ENCODE measurements around the gene YIPF4.

The YIPF4 gene

DNA sequence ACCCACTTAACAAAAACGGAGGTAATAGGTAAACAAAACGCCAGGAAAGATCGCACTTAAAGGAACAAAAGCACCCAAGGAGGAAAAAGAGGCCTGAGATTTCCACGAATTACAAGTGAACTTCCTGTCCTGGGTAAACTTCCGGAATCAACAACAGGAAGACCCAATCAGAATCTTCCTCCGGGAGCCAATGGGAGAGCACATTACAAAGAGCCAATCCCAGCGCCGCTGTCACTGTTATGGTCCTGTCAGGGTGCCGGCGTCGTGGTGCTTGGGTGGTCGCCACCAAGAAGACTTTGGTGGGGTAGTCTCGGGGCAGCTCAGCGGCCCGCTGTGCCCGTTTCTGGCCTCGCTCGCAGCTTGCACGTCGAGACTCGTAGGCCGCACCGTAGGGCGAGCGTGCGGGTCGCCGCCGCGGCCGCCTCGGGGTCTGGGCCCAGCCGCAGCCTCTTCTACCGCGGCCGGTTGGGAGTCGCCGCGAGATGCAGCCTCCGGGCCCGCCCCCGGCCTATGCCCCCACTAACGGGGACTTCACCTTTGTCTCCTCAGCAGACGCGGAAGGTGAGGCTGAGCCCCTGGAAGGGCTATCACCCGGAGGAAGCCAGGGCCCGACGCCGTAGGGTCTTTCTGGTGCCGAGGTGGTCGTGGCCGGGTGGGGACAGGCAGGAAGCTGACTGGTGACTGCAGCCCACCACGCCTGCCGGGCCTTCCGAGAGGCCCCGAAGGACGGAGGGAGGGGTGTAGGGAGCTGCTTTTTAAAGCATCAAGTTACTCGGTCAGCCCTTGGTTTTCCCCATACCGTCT, at the start of gene YIPF4:
Gene YIPF4, plus strand, starts transcription at position 231 of the 804 bp plus-strand sequence. Its CDS starts 252 bp downstream, at position 483.
- TF ChIP-seq, protein P1, sequence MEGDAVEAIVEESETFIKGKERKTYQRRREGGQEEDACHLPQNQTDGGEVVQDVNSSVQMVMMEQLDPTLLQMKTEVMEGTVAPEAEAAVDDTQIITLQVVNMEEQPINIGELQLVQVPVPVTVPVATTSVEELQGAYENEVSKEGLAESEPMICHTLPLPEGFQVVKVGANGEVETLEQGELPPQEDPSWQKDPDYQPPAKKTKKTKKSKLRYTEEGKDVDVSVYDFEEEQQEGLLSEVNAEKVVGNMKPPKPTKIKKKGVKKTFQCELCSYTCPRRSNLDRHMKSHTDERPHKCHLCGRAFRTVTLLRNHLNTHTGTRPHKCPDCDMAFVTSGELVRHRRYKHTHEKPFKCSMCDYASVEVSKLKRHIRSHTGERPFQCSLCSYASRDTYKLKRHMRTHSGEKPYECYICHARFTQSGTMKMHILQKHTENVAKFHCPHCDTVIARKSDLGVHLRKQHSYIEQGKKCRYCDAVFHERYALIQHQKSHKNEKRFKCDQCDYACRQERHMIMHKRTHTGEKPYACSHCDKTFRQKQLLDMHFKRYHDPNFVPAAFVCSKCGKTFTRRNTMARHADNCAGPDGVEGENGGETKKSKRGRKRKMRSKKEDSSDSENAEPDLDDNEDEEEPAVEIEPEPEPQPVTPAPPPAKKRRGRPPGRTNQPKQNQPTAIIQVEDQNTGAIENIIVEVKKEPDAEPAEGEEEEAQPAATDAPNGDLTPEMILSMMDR (IDR thresholded peaks at IDR 0.05; ENCODE audit: extremely low read depth, missing control alignments): no peak
- DNase-seq (ENCODE audit: low spot score): peak; percentile 99

DNA sequence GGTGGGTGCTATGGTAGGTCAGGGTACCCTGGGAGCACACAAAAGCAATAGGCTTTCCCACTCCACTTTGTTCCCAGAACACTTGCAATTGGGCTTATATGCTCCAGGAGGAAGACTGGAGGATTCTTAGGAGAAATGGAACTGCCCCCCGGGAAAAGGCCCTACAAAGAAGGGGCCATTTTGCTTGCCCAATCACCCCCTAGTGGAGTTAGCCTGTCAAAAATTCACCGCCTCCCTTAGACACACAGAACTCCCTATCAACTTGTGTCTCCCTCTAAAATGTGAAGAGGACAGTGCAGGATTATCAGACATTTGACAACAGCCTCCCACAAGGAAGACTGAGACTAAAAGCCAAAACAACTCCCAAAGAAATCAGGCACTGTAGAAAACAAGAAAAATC, 49.5 kb upstream of the YIPF4 start:
- DNase-seq (ENCODE audit: low spot score): no peak
- TF ChIP-seq, protein P1 (IDR thresholded peaks at IDR 0.05; ENCODE audit: extremely low read depth, missing control alignments): no peak

DNA sequence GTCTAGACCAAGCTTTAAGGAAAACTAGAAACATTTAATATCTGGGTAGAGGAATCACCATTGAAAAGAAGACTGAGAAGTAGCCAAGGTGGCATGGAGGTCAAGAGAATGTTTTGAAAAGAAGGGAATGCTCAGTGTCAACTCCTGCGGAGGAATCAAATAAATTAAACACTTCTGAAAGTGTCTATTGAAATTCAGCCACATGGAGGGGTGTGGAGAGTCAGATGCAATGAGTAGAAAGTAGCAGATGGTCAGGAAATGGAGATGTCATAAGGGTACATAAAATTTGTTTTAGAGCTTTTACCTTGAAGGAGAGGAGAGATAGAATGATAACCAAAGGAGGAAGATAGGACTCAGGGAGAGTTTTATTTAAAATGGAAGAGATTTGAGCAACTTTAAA, 48.1 kb upstream of the YIPF4 start:
- DNase-seq (ENCODE audit: low spot score): no peak
- TF ChIP-seq, protein P1 (IDR thresholded peaks at IDR 0.05; ENCODE audit: extremely low read depth, missing control alignments): no peak

DNA sequence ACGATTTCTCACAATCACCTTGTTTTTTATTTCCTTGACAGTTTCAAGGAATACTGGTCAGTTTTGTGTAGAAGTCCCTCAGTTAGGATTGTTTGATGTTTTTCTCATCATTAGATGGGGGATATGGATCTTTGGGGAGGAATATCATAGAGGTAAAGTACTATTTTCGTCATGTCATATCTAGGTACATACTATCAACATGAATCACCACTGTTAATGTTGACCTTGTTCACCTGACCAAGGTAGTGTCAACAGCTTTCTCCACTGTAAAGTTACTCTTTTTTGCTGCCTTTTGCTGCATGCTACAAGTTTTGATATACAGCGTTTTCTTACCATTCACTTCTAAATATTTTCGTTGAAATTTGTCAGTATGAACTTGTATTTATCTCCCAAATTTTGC, 45.7 kb upstream of the YIPF4 start:
- no peak for DNase-seq (ENCODE audit: low spot score)
- TF ChIP-seq, protein P1 (IDR thresholded peaks at IDR 0.05; ENCODE audit: extremely low read depth, missing control alignments): no peak

DNA sequence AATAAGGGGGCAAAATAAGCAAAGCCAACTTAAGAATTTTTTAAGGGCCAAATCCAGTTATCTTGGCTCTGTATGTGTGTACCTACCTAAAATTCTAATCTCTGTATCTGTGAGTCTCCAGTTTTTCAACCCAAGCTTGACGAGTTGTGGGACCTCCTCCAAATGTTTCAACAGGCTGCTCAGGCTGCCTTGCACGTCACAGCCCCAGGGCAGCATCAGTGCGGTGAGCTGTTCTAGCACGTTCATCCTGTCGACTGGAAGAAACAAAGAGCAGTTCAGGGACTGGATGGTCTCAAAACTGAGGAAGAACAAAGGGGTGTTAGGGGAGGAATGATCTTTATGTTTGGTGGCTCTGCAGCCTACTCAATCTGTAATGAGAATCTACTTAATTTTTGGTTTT, 42.4 kb upstream of the YIPF4 start:
- TF ChIP-seq, protein P1 (IDR thresholded peaks at IDR 0.05; ENCODE audit: extremely low read depth, missing control alignments): no peak
- DNase-seq (ENCODE audit: low spot score): no peak

DNA sequence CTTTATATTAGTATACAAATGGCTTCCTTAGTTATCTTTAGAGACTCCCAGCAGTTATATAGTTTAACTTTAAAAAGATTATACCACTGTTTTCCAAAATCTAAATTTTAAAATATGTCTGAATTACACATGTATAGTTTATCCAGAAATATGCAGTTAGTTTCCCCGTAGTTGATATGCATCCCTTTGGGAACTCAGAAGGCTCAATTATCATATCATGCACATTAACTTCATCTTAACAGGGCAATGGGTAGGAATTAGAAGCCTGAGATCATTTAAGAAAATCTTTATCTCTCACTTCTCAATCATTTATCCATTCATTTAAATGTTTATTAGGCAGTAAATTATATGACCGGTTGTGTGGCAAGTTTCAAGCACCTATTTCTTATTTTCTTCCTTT, 40.2 kb upstream of the YIPF4 start:
- TF ChIP-seq, protein P1 (IDR thresholded peaks at IDR 0.05; ENCODE audit: extremely low read depth, missing control alignments): no peak
- no peak for DNase-seq (ENCODE audit: low spot score)

DNA sequence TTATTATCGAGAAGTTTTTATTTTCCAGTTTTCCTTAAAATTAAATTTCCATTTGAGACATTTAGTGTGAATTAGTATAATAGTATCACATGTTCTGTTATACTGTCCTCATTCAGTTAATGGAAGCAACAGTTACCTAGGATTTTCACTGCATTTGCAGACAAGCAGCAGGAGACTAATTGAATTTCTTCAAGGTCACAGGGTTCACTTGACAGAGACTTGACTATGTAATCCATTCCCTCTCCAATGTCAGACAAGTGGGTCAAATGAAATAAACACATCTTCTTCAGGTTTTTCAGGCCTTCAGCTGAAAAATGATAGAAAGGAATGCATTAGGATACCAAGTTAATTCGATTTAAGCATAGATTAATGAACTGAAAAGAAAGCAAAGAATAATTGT, 39.7 kb upstream of the YIPF4 start:
- DNase-seq (ENCODE audit: low spot score): no peak
- TF ChIP-seq, protein P1 (IDR thresholded peaks at IDR 0.05; ENCODE audit: extremely low read depth, missing control alignments): no peak

All from GM20000 (cell line).